GM12878 (cell line): ENCODE data around the gene POU2AF1. TPM values are rescaled to one million over a fixed set of nuclear protein-coding genes. Genes with fewer than 3 reads are reported as not detected.

Experiments
- ATF7 ChIP-seq: fragments of 450-650 bp; IDR thresholded peaks from 2 replicates; pipeline ENCODE4 v1.6.1; 2016; ENCODE audit warnings: low read depth, mild to moderate bottlenecking
- BRCA1 ChIP-seq: IDR thresholded peaks from 2 replicates; pipeline ENCODE4 v1.6.1; 2011; ENCODE audit warnings: low read depth, low read length, improper control_type of control experiment
- CREB1 ChIP-seq: IDR thresholded peaks from 2 replicates; pipeline ENCODE4 v1.6.1; 2012; ENCODE audit warnings: low read depth, mild to moderate bottlenecking, inconsistent platforms
- CUX1 ChIP-seq: IDR thresholded peaks from 2 replicates; pipeline ENCODE4 v1.6.1; 2012; ENCODE audit warnings: improper control_type of control experiment, low read depth, low read length; ENCODE audit not compliant: insufficient replicate concordance
- ELK1 ChIP-seq: IDR thresholded peaks from 2 replicates; pipeline ENCODE4 v1.6.1; 2012; ENCODE audit warnings: low read depth, low read length, improper control_type of control experiment
- IRF4 ChIP-seq: IDR thresholded peaks from 2 replicates; pipeline ENCODE4 v1.6.1; 2011; ENCODE audit warnings: low read depth, low read length
- RBBP5 ChIP-seq: fragments of 200-600 bp; sonication (generic); conservative IDR thresholded peaks from 2 replicates; pipeline ENCODE4 v1.6.1; 2016
- polyA plus RNA-seq, 11 experiments: library from polyadenylated mRNA; depleted of rRNA in 4 of 11; unstranded in 6 of 11; stranded (reverse) in 5 of 11; fragments of >200 nt; fragmentation: Nextera tagmentation in 4 of 11; fragmentation: Illumina TruSeq in 1 of 11; extraction: Ambion mirVana in 4 of 11; extraction: Trizol in 1 of 11; gene quantifications; 1 replicate in 1 of 11; 2 replicates in 10 of 11; pipeline versions ENCODE4 v1.2.1 to v1.2.3, GENCODE V29; 2011 to 2016; ENCODE audit warnings: inconsistent platforms in 2 of 11, missing spikeins in 2 of 11, low read depth in 1 of 11
- total RNA-seq, 4 experiments: library from RNA; depleted of rRNA in 3 of 4; stranded (reverse); fragments of >200 nt in 3 of 4; fragmentation: Illumina TruSeq in 1 of 4; extraction: Trizol in 1 of 4; gene quantifications; 2 replicates each; pipeline versions ENCODE4 v1.2.1 to v1.2.3, GENCODE V29; 2013 to 2021

The POU2AF1 gene
- total and polyA plus RNA-seq, 10 of the 15 experiments (the other 5 are each of a cell fraction or from before 2014, with no cell fraction given) = 13.1 to 169 (median 75.5) TPM

GRCh38 chr11:111303461-111303860 is 75.6 kb downstream of the POU2AF1 start (continued):
- no peak for TF ChIP-seq ELK1
- no peak for TF ChIP-seq RBBP5
- TF ChIP-seq CREB1 = no peak
- no peak for TF ChIP-seq CUX1
- TF ChIP-seq ATF7 = no peak
- TF ChIP-seq IRF4 = no peak
- TF ChIP-seq BRCA1 = no peak
- TF ChIP-seq, all 136 proteins: peak for 0
